Measurements from ENCODE around the gene DHX30.
"Not testable (repeated sequence)": the region's sequence is repeated elsewhere in the genome, so short reads cannot be mapped to it uniquely, and the experiment has no call there.

Gene DHX30

GRCh38 chr3:47824541-47825473 is 21.9 kb downstream of the DHX30 start:
- Histone ChIP-seq H3K4me2 (ENCODE audit: low read length) (peak overlapping the region; percentile 99), H3K79me2 (ENCODE audit: insufficient read depth, low read length) (peaks cover 26% of the 10 kb centered on the region)

GRCh38 chr3:47825590-47825989 is 22.7 kb downstream of the DHX30 start:
- Histone ChIP-seq H4K20me1 (ENCODE audit: insufficient read depth, low read length) (no peaks in the 10 kb centered on the region), H3K27ac (ENCODE audit: low read depth, low read length, poor library complexity, severe bottlenecking) (peak overlapping the region; percentile 17), H3K79me2 (ENCODE audit: insufficient read depth, low read length) (peaks cover 26% of the 10 kb centered on the region), H3K4me1 (ENCODE audit: insufficient read depth, low read length, severe bottlenecking) (peaks cover 23% of the 10 kb centered on the region), H3K9me2 (ENCODE audit: low read depth, low read length) (no peaks in the 10 kb centered on the region), H3K9me3 (ENCODE audit: low read length) (no peaks in the 10 kb centered on the region), H3K27me3 (ENCODE audit: insufficient read depth, low read length) (no peaks in the 10 kb centered on the region), H3K4me3 (ENCODE audit: low read depth, low read length, poor library complexity, severe bottlenecking) (peak overlapping the region; percentile 99), H2AFZ (ENCODE audit: low read length) (no peak overlapping the region), H3K9ac (ENCODE audit: low read length) (peak overlapping the region; percentile 100), H3K36me3 (ENCODE audit: insufficient read depth, low read length) (peaks cover 44% of the 10 kb centered on the region), H3K4me2 (ENCODE audit: low read length) (peak overlapping the region; percentile 99), H3F3A (ENCODE audit: insufficient read depth, low read length) (no peaks in the 10 kb centered on the region)
- TF ChIP-seq CTCF (IDR thresholded peaks at IDR 0.05; ENCODE audit: low read length) (no peak), EZH2 (IDR thresholded peaks at IDR 0.05; ENCODE audit: borderline replicate concordance, low read length) (no peak)

More at GRCh38 chr3:47824541-47825473, 21.9 kb downstream of the DHX30 start:
- Histone ChIP-seq H3K36me3 (ENCODE audit: insufficient read depth, low read length) (peaks cover 38% of the 10 kb centered on the region), H3K9ac (ENCODE audit: low read length) (peak overlapping the region; percentile 100), H3K4me1 (ENCODE audit: insufficient read depth, low read length, severe bottlenecking) (peaks cover 23% of the 10 kb centered on the region), H3K27ac (ENCODE audit: low read depth, low read length, poor library complexity, severe bottlenecking) (peak overlapping the region; percentile 17), H3K4me3 (ENCODE audit: low read depth, low read length, poor library complexity, severe bottlenecking) (peak overlapping the region; percentile 99), H3K9me2 (ENCODE audit: low read depth, low read length) (no peaks in the 10 kb centered on the region), H3K27me3 (ENCODE audit: insufficient read depth, low read length) (no peaks in the 10 kb centered on the region), H3F3A (ENCODE audit: insufficient read depth, low read length) (no peaks in the 10 kb centered on the region), H4K20me1 (ENCODE audit: insufficient read depth, low read length) (no peaks in the 10 kb centered on the region), H3K9me3 (ENCODE audit: low read length) (no peaks in the 10 kb centered on the region), H2AFZ (ENCODE audit: low read length) (0 out of 2 replicates have a peak overlapping the region, but pooled peaks have one; percentile 4)
- TF ChIP-seq CTCF (IDR thresholded peaks at IDR 0.05; ENCODE audit: low read length) (peak; percentile 90), EZH2 (IDR thresholded peaks at IDR 0.05; ENCODE audit: borderline replicate concordance, low read length) (no peak)

GRCh38 chr3:47829482-47829881 is 26.5 kb downstream of the DHX30 start:
- H3K4me3 ChIP-seq (ENCODE audit: low read depth, low read length, poor library complexity, severe bottlenecking); H3K9ac ChIP-seq (ENCODE audit: low read length); H4K20me1 ChIP-seq (ENCODE audit: insufficient read depth, low read length); H3K4me2 ChIP-seq (ENCODE audit: low read length); H3K9me3 ChIP-seq (ENCODE audit: low read length); H3K9me2 ChIP-seq (ENCODE audit: low read depth, low read length); H2AFZ ChIP-seq (ENCODE audit: low read length); H3F3A ChIP-seq (ENCODE audit: insufficient read depth, low read length); H3K27ac ChIP-seq (ENCODE audit: low read depth, low read length, poor library complexity, severe bottlenecking); H3K27me3 ChIP-seq (ENCODE audit: insufficient read depth, low read length): not testable (repeated sequence)
- peaks cover 75% of the 10 kb centered on the region for H3K36me3 ChIP-seq (ENCODE audit: insufficient read depth, low read length)
- peaks cover 26% of the 10 kb centered on the region for H3K79me2 ChIP-seq (ENCODE audit: insufficient read depth, low read length)
- peaks cover 20% of the 10 kb centered on the region for H3K4me1 ChIP-seq (ENCODE audit: insufficient read depth, low read length, severe bottlenecking)
